K562 (cell line): ENCODE data around the gene KDM2A. TPM values are rescaled to one million over a fixed set of nuclear protein-coding genes. Genes with fewer than 3 reads are reported as not detected.

Experiments used
- ATAC-seq: fragments of 200-7000 bp; cut with Tn5 transposase; 3 replicates; pipeline ENCODE4 v1.9.1; 2020; ENCODE audit warnings: moderate library complexity
- BruUV-seq: library from RNA; stranded (reverse); fragments of 400-500 nt; replicated peaks from 2 replicates; lab custom pipeline; 2021; lab: Mats Ljungman, UMichigan
- CTCF ChIA-PET: fragments of 300-600 bp; formaldehyde crosslinking; extraction: SDS; loops from one replicate; lab custom pipeline; 2021; ENCODE audit warnings: low intra/inter-chr PET ratio; lab: Yijun Ruan, JAX
- POLR2A ChIA-PET: fragments of 300-600, 350-650 bp; sonication (Branson Sonifier 250); formaldehyde crosslinking; extraction: SDS; loops from one replicate; lab custom pipeline; 2021; ENCODE audit warnings: antibody characterized with exemption, inconsistent platforms; lab: Yijun Ruan, JAX
- DNase-seq, 4 experiments: peaks; one replicate each; pipeline versions ENCODE4 v3.0.0 to v3.0.0-alpha.2; 2011 to 2018; ENCODE audit warnings: low spot score in 3 of 4, mixed read lengths in 3 of 4; ENCODE audit errors: extremely low read depth in 1 of 4
- FAIRE-seq: peaks from 2 replicates; lab custom pipeline; 2011; peaks lifted over from hg19 to GRCh38; lab: Jason Lieb, UNC
- H2AFZ ChIP-seq: 2 replicates; pipeline ENCODE4 v1.6.0; 2011; ENCODE audit warnings: low read depth, low read length, control low read depth, inconsistent platforms
- H3K27ac ChIP-seq: fragments of 200-600 bp; 3 replicates; pipeline ENCODE4 v1.8.0; 2011; ENCODE audit warnings: low read depth, mild to moderate bottlenecking, control low read depth, inconsistent platforms, low read length, moderate library complexity, mixed read lengths; ENCODE audit errors: extremely low read depth
- H3K27me3 ChIP-seq, 2 experiments: fragments of 300-600 bp in 1 of 2; 2 replicates in 1 of 2; 3 replicates in 1 of 2; pipeline versions ENCODE4 v1.6.0 to v1.8.0; 2011; ENCODE audit warnings: inconsistent platforms in 2 of 2, low read length in 2 of 2, mild to moderate bottlenecking in 1 of 2, mixed read lengths in 1 of 2, moderate library complexity in 1 of 2; ENCODE audit not compliant: control insufficient read depth in 2 of 2, insufficient read depth in 2 of 2
- H3K36me3 ChIP-seq: fragments of 300-600 bp; 3 replicates; pipeline ENCODE4 v1.8.0; 2011; ENCODE audit warnings: mild to moderate bottlenecking, low read length, inconsistent platforms; ENCODE audit not compliant: control insufficient read depth, insufficient read depth
- H3K4me1 ChIP-seq, 2 experiments: fragments of 200-600 bp in 1 of 2; replicated peaks in 1 of 2; 2 replicates in 1 of 2; 3 replicates in 1 of 2; pipeline versions ENCODE4 v1.5.1 to v1.8.0; 2011; ENCODE audit warnings: inconsistent platforms in 2 of 2, low read length in 2 of 2, mild to moderate bottlenecking in 1 of 2, mixed read lengths in 1 of 2, moderate library complexity in 1 of 2; ENCODE audit not compliant: control insufficient read depth in 2 of 2, insufficient read depth in 2 of 2
- H3K4me2 ChIP-seq: 2 replicates; pipeline ENCODE4 v1.6.1; 2011; ENCODE audit warnings: low read length, control low read depth, inconsistent platforms, mixed read lengths; ENCODE audit not compliant: insufficient read depth
- H3K4me3 ChIP-seq: fragments of 200-600 bp; sonication (generic), shearing (Covaris generic); 2 replicates; pipeline ENCODE4 v1.5.1; 2016; ENCODE audit warnings: control low read depth, inconsistent platforms
- H3K79me2 ChIP-seq: fragments of 200-600 bp; 3 replicates; pipeline ENCODE4 v1.8.0; 2011; ENCODE audit warnings: low read length, inconsistent platforms; ENCODE audit not compliant: control insufficient read depth, insufficient read depth
- H3K9ac ChIP-seq, 2 experiments: 2 replicates each; pipeline versions ENCODE4 v1.6.0 to v1.6.1; 2011; ENCODE audit warnings: low read depth in 2 of 2, low read length in 2 of 2, control low read depth in 1 of 2, inconsistent platforms in 1 of 2, mild to moderate bottlenecking in 1 of 2, mixed read lengths in 1 of 2; ENCODE audit not compliant: insufficient read depth in 1 of 2
- H3K9me1 ChIP-seq: one replicate; pipeline ENCODE4 v1.6.0; 2011; ENCODE audit warnings: inconsistent platforms, mild to moderate bottlenecking, low read length, moderate library complexity; ENCODE audit not compliant: control insufficient read depth, insufficient read depth
- H3K9me3 ChIP-seq: replicated peaks from 2 replicates; pipeline ENCODE4 v1.5.1; 2011; ENCODE audit warnings: low read depth, low read length, inconsistent platforms; ENCODE audit not compliant: control insufficient read depth, insufficient read depth
- H4K20me1 ChIP-seq: replicated peaks from 2 replicates; pipeline ENCODE4 v1.6.1; 2011; ENCODE audit warnings: low read length, inconsistent platforms, mixed read lengths; ENCODE audit not compliant: control insufficient read depth, insufficient read depth
- ETS2 ChIP-seq: IDR thresholded peaks from 2 replicates; pipeline ENCODE4 v1.6.1; 2016; ENCODE audit warnings: borderline replicate concordance, missing genetic modification characterization, mild to moderate bottlenecking, moderate library complexity, missing compliant biosample characterization; ENCODE audit not compliant: poor library complexity, severe bottlenecking
- POLR2G ChIP-seq: fragments of 200-400 bp; formaldehyde crosslinking; IDR thresholded peaks from 2 replicates; pipeline ENCODE4 v1.6.1; 2017; ENCODE audit warnings: low read depth, mild to moderate bottlenecking, antibody characterized with exemption, low read length, moderate library complexity
- RBFOX2 ChIP-seq: fragments of 200-400 bp; formaldehyde crosslinking; IDR thresholded peaks from 2 replicates; pipeline ENCODE4 v1.6.1; 2017; ENCODE audit warnings: low read depth, mild to moderate bottlenecking, low read length, moderate library complexity
- RBM22 ChIP-seq: fragments of 200-400 bp; formaldehyde crosslinking; IDR thresholded peaks from 2 replicates; pipeline ENCODE4 v1.6.1; 2018; ENCODE audit warnings: low read length, low read depth; ENCODE audit not compliant: poor library complexity, severe bottlenecking
- SRSF1 ChIP-seq: fragments of 200-400 bp; formaldehyde crosslinking; IDR thresholded peaks from 2 replicates; pipeline ENCODE4 v1.6.1; 2017; ENCODE audit warnings: mild to moderate bottlenecking, low read depth, low read length, moderate library complexity
- XRCC3 ChIP-seq: fragments of 450-650 bp; IDR thresholded peaks from 2 replicates; pipeline ENCODE4 v1.6.1; 2017; ENCODE audit warnings: mild to moderate bottlenecking, moderate library complexity
- ZC3H8 ChIP-seq: fragments of 450-650 bp; IDR thresholded peaks from 2 replicates; pipeline ENCODE4 v1.6.1; 2017
- WGBS: fragments of 100-300 bp; shearing (Covaris generic); methylation state at CpG from one replicate; pipeline ENCODE4 v1.1.6; 2016; ENCODE audit warnings: low coverage, mixed read lengths; ENCODE audit not compliant: insufficient coverage; ENCODE audit errors: missing lambda C conversion rate; 5-methylcytosine and 5-hydroxymethylcytosine counted together
- in situ Hi-C: fragments of 300-500 bp; cut with MboI; formaldehyde crosslinking; loops from 4 replicates; pipeline ENCODE4 v1.15.0; 2018; ENCODE audit warnings: inconsistent platforms, mixed read lengths
- intact Hi-C: fragments of 100-400 bp; cut with micrococcal nuclease; formaldehyde crosslinking; loops from 2 replicates; pipeline ENCODE4 v1.14.2; 2022
- polyA plus RNA-seq, 8 experiments: library from polyadenylated mRNA; depleted of rRNA in 4 of 8; stranded (reverse) in 5 of 8; unstranded in 3 of 8; fragments of >200 nt; fragmentation: Nextera tagmentation in 2 of 8; fragmentation: Illumina TruSeq in 1 of 8; extraction: Ambion mirVana in 2 of 8; extraction: Trizol in 1 of 8; gene quantifications; 2 replicates each; pipeline versions ENCODE4 v1.2.1 to v1.2.3, GENCODE V29; 2011 to 2014; ENCODE audit warnings: inconsistent platforms in 1 of 8, missing spikeins in 1 of 8
- total RNA-seq, 7 experiments: library from RNA; depleted of rRNA in 6 of 7; stranded (reverse); fragments of >200 nt in 6 of 7; fragmentation: Illumina TruSeq in 2 of 7; extraction: Trizol in 2 of 7; gene quantifications; 2 replicates each; pipeline versions ENCODE4 v1.2.1 to v1.2.3, GENCODE V29; 2011 to 2021; ENCODE audit warnings: low replicate concordance in 1 of 7

Gene KDM2A
- total and polyA plus RNA-seq, 9 of the 15 experiments (the other 6 are each of a cell fraction or from before 2014, with no cell fraction given) = 5.0 to 39.3 (median 21.3) TPM

GRCh38 chr11:67282155-67282875 lies 163.3 kb downstream of the KDM2A start:
- no peaks in the 10 kb centered on the region for H3K27me3 ChIP-seq
- 96% methylated on average over 13 of the region's 20 CpGs for WGBS
- in situ Hi-C loops (no loop called here), intact Hi-C loops (no loop called here)
- ATAC-seq (no peak), FAIRE-seq (no peak), DNase-seq (no peak)
- peaks cover 21% of the 10 kb centered on the region for H3K79me2 ChIP-seq
- H3K4me1 ChIP-seq = peaks cover 16 to 67% of the 10 kb centered on the region in 2 experiments
- H3K4me2 ChIP-seq = no peak overlapping the region
- H3K27ac ChIP-seq = no peak overlapping the region
- peaks cover 97% of the 10 kb centered on the region; the same call in 2 of the 3 replicates for H3K36me3 ChIP-seq
- CTCF ChIA-PET = no interaction called here
- H3K4me3 ChIP-seq = no peak overlapping the region
- POLR2A ChIA-PET = interaction anchor here (0.9 to 1.5 kb wide), 2 partner anchors 13 to 163 kb away, joined by 3 to 4 read pairs; partner anchors contain the start of gene KDM2A
- H2AFZ ChIP-seq = no peak overlapping the region
- TF ChIP-seq ZC3H8 = no peak
- peak; percentile 16 for TF ChIP-seq POLR2G
- TF ChIP-seq SRSF1 = no peak
- no peak for TF ChIP-seq XRCC3
- H3K9ac ChIP-seq = no peak overlapping the region
- BruUV-seq = no TSS peak
- no peaks in the 10 kb centered on the region for H3K9me3 ChIP-seq
- no peaks in the 10 kb centered on the region for H3K9me1 ChIP-seq
- H4K20me1 ChIP-seq = no peaks in the 10 kb centered on the region

GRCh38 chr11:67282876-67283371 lies 163.9 kb downstream of the KDM2A start:
- intact Hi-C loops (no loop called here), in situ Hi-C loops (no loop called here)
- Histone ChIP-seq H3K4me3 (no peak overlapping the region), H3K9ac (peak overlapping the region in 1 of 2 experiments; percentile 14; a peak in 1 of 4 replicates), H3K27ac (no peak overlapping the region), H3K9me3 (no peaks in the 10 kb centered on the region), H3K27me3 (no peaks in the 10 kb centered on the region), H3K36me3 (peaks cover 98% of the 10 kb centered on the region; the same call in 2 of the 3 replicates), H4K20me1 (no peaks in the 10 kb centered on the region), H3K4me2 (no peak overlapping the region), H3K9me1 (no peaks in the 10 kb centered on the region), H3K79me2 (peaks cover 16% of the 10 kb centered on the region), H2AFZ (no peak overlapping the region), H3K4me1 (peaks cover 18 to 67% of the 10 kb centered on the region in 2 experiments)
- TF ChIP-seq RBFOX2 = peak; percentile 22; the same call in 1 of the 2 replicates
- no peak for TF ChIP-seq ETS2 (tag)
- peak; percentile 15 for TF ChIP-seq RBM22
- no peak for ATAC-seq
- WGBS = 96% methylated on average over 9 of the region's 11 CpGs
- no TSS peak for BruUV-seq
- ChIA-PET CTCF (no interaction called here), POLR2A (interaction anchor here (1.5 kb wide), 1 partner anchor 14 kb away, joined by 4 read pairs; no protein-coding TSS in a partner anchor)
- no peak for DNase-seq
- FAIRE-seq = no peak
